Left renal pelvis (tissue), 4 donors: Measurements from ENCODE around the gene PADI1. TPM values are rescaled to one million over a fixed set of nuclear protein-coding genes. Genes with fewer than 3 reads are reported as not detected.
"Not testable (repeated sequence)": the region's sequence is repeated elsewhere in the genome, so short reads cannot be mapped to it uniquely, and the experiment has no call there.

Experiments
- DNase-seq, 4 donors: peaks; one replicate each; pipeline ENCODE4 v3.0.0-alpha.2; 2013; ENCODE audit warnings: low read depth in 4 of 4, low spot score in 3 of 4
- polyA plus RNA-seq, 4 donors: library from polyadenylated mRNA; unstranded; fragments of 120-200 nt; gene quantifications; one replicate each; pipeline ENCODE4 v1.2.1, GENCODE V29; 2013; ENCODE audit not compliant: insufficient read length in 4 of 4

The PADI1 gene
- polyA plus RNA-seq, 4 donors, result 0.14 TPM; not detected in 3

GRCh38 chr1:17236779-17237560 is 32.0 kb downstream of the PADI1 start:
- DNase-seq, result peak in 3 of 4 donors; percentile 61 to 76 (median 75)

DNA sequence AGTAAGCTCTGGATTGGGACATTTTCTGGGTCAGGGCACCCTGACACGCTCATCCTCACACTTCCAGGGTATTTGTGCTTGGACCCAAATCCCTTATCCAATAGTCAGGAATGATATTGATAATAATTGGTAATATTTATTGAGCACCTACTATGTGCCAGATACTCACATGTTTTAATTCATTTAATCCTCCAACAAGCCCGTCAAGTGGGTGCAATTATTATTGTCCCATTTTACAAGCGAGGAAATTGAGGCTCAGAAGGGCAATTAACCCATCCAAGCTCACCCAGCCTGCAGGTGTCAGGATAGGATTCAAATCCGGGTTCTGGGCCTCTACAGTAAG is 32.6 kb downstream of the PADI1 start:
- DNase-seq, result no peak

- DNase-seq, result peak; percentile 63 to 83 (median 68)
Observed at GRCh38 chr1:17239420-17239819, 34.5 kb downstream of the PADI1 start.

GRCh38 chr1:17241011-17241779 is 36.3 kb downstream of the PADI1 start:
- DNase-seq, result not testable (repeated sequence)

DNA sequence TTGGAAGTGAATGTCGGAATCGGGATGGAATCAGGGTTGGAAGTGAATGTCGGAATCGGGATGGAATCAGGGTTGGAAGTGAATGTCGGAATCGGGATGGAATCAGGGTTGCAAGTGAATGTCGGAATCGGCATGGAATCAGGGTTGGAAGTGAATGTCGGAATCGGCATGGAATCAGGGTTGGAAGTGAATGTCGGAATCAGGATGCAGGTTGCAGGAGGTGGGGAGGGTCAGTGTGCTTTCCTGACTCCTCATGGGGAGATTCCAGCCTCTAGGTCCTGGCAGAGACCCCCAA is 36.8 kb downstream of the PADI1 start:
- DNase-seq, result not testable (repeated sequence)

GRCh38 chr1:17243274-17243673 is 38.3 kb downstream of the PADI1 start:
- DNase-seq, result no peak

- DNase-seq, result peak in 3 of 4 donors; percentile 33 to 69 (median 40)
Observed at GRCh38 chr1:17244821-17245740, 40.2 kb downstream of the PADI1 start.

DNA sequence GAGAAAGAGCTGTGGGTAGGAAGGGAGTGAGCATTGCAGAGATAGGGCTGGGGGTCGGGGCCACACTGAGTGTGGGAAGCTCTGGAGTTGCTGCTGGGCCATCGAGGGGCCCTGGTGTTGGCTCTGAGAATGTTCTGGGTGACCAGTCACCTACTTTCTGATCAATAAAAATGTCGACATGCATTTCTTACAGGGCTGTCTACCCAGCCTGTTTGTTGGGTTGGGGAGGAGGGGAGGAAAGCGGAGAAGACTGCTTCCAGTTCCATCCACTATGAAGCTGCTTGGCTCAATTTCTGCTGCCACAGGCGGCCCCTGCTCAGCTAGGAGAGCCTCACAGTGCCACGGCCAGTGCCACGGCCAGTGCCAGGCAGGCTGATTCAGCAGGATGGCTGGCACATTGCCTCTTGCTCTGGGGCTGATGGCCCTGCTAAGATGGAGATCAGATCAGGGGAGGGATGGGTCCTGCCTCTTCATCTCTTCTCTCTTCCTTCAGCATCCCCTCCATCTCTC is 40.9 kb downstream of the PADI1 start:
- DNase-seq, result no peak

DNA sequence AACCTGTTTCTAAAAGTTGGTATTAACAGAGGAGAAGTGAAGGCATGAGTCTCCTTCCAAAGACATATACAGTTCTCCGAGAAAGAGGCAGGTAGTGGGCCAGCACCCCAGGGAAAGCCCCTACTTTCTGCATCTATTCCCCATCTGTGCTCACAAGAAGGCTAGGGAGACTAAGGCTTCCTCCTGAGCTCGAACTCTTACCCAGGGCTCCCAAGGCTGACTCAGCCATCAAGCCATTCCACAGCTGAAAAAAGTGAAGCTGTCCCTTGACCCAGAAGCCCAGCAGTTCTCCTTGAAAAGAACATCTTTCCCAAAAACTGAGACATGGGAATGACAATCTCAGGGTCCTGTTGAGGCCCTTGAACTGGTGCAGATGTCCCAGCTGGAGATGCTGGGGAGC is 42.0 kb downstream of the PADI1 start:
- no peak for DNase-seq

- no peak for DNase-seq
Observed at GRCh38 chr1:17248781-17249180, 43.9 kb downstream of the PADI1 start, which contains the start of gene PADI3. Gene PADI3 (plus strand): TSS chr1:17249098. CDS start chr1:17249138, 40 bp downstream.

DNA sequence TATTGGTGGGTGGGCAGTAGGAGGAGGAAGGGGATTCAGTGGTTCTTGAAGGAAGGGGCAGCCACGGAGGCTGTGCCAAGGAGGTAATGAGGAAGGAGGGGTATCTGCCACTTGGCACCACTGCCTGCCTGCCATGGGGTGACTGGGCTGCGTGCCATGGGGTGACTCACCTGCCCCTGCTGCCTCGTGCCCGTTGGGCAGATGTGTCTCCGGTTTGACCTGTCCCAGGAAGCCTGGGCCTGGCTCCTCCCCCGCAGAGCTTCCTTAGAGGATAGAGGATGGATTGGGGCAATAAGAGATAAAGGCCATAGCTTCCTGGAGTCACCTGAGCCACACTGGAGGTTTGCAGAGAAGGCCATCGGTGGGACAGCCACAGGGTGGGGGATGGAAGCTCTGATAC is 45.7 kb downstream of the PADI1 start:
- DNase-seq, result no peak

DNA sequence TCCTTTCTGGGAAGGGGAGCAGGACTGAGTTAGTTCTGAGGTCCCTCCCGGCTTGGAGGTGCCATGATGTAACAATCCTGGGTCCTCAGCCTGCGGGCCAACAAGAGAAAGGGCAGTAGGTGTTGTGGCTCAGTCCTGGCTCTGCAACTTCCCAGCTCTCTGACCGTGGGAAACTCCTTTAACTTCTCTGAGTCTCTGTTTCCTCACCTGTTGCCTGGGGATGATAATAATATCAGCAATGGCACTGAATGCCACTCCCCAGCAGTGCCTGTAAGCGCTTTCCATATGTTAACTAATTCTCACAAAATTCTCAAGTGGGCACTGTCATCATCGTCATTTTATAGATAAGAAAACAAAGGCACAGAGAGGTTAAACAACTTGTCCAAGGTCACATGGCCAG is 46.3 kb downstream of the PADI1 start:
- DNase-seq, result no peak

- DNase-seq, result no peak
Observed at GRCh38 chr1:17251701-17252376, 46.9 kb downstream of the PADI1 start.

DNA sequence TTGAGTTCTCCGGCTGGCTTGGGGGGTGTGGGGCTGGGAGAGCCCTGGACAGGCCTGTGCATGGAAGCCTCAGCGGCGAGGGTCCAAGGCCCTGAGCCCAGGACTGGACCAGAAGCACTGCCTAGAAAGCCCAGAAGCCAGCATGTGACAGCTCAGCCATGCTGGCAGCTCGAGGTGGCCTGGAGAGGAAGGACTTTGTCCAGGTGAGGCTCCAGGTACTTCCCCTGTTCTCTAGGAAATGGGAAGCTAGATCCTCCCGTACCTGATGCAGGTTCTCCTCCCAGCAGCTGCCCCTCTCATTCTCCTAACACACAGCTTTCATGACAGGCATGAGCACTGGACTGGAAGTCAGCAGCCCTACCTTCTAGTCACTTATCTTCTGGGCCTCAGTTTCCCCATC is 50.4 kb downstream of the PADI1 start:
- no peak for DNase-seq

DNA sequence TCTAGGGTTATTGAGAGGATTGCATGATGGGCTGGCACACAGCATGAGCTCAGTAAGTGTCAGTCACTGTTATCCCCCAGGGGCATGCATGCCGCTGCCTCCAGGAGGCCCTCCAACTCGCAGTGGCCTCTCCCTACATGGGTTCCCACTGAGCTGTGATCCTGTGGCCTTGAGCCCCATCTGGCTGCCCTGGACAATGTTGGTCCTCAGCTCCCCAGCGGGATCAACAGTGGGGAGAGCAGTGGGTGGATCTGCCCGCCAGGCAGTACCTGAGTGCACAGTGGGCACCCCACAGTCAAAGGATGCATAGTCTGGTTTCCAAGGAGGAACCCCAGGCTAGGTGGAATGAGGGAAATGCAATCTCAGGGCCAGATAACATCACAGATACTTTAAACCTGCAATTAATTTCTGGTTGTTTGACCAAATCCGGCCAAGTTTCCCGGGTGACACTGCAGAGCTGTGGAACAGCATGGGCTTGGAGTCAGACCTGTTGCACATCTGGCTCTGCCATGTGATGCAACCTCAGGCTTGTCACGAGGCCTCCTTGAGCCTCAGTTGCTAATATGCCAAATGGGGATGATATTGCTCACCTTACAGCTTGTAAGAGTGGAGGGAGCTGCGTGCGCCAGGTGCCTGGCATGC is 53.3 kb downstream of the PADI1 start:
- no peak for DNase-seq

DNA sequence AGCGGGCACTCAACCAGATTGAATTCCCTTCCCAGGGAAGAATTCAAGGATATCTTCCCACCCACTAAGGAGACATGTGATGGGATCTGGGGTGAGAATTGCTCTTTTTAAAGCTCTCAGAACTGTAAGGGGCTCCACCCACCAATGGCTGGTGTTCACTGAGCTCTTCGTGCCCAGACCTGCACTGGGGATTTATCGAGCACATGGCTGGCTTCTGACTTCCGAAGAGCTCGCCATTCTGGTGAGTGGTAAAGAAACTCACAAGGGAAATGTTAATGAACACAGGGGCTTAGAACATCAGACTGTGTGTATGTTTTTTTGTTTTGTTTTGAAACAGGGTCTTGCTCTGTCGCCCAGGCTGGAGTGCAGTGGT is 53.8 kb downstream of the PADI1 start:
- no peak for DNase-seq

GRCh38 chr1:17259233-17259873 is 54.4 kb downstream of the PADI1 start:
- no peak for DNase-seq

- DNase-seq, result no peak
Observed at GRCh38 chr1:17260264-17260663, 55.3 kb downstream of the PADI1 start.

DNA sequence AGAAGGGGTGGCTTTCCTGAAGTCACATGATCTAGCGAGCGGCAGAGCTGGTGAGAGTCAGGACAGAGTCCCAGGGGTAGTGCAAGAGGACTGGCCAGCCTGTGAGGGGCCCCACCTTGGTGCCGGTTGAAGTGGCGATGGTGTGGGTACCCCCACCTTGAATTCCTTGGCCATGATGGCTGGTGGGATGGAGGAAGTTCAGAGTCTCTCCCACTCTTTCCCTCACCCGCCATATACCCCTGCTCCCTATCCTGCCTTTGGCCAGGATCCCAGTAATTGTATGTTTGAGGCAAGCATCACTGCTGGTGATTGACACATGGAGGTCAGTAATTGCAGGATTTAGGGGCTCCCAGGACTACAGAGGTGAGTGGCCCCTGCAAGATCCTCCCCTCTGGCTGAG is 55.8 kb downstream of the PADI1 start:
- no peak for DNase-seq
